OCI-M2 (cell line): ENCODE measurements around the gene HCFC1.

ENCODE experiments used
- DNase-seq: peaks from one replicate; lab custom pipeline; 2025; ENCODE audit not compliant: unreplicated experiment; lab: John Stamatoyannopoulos, UW

HCFC1 gene

DNA sequence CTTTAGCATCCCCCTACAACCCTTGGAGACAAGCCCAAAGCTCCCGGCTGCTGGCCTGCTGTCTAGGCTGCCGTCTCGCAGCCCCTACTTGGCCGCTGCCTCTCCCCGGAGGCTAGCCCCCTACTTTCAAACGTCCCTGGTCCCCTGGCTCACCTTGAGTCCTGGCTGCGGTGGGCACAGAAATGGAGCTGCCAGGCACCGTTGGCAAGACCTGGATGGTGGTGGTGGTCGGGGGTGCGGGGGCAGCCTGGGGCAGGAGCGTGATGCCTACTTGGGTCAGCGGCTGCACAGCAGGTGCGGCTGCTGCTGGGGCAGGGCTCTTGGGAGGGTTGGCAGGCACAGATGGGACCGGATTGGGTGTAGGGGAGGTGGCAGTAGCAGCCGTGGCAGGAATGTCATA lies 12.0 kb downstream of the HCFC1 start:
- DNase-seq, result no peak

DNA sequence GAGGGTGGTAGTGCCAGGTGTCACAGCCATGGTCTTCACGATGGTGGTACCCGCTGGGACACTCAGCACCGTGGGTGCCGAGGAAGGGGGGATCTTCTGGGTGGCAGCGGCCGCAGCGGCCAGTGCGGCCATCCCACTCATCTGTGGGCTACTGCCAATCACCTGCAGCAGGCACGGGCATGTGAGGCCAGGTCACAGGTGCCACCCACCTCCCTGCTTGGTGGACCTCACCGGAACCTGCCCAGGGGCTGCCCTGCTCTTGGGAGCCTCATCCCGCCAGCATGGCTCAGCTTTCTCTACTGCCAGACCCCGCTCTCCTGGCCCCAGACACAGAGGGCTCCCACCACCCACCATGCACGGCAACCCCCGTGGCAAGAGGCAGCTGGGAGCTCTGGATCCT lies 13.0 kb downstream of the HCFC1 start:
- DNase-seq, result no peak

DNA sequence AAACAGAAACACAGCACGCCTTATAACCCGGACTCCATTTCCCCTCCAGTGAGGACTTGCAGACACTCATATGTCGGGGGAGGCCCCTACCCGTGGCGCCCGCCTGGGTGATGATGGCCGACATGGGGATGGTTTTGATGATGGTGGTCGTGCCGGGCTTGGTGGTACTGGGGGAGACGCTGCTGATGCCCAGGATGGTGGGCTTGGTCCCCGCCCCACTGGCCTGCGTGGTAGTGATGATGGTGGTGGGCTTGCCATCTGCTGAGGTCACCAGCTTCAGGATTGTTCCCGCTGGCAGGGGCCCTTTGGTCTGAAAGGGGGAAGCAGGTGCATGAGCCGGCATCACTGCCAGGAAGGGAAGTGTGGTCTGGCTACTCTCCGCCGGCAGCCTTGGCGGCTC lies 14.4 kb downstream of the HCFC1 start:
- no peak for DNase-seq

DNA sequence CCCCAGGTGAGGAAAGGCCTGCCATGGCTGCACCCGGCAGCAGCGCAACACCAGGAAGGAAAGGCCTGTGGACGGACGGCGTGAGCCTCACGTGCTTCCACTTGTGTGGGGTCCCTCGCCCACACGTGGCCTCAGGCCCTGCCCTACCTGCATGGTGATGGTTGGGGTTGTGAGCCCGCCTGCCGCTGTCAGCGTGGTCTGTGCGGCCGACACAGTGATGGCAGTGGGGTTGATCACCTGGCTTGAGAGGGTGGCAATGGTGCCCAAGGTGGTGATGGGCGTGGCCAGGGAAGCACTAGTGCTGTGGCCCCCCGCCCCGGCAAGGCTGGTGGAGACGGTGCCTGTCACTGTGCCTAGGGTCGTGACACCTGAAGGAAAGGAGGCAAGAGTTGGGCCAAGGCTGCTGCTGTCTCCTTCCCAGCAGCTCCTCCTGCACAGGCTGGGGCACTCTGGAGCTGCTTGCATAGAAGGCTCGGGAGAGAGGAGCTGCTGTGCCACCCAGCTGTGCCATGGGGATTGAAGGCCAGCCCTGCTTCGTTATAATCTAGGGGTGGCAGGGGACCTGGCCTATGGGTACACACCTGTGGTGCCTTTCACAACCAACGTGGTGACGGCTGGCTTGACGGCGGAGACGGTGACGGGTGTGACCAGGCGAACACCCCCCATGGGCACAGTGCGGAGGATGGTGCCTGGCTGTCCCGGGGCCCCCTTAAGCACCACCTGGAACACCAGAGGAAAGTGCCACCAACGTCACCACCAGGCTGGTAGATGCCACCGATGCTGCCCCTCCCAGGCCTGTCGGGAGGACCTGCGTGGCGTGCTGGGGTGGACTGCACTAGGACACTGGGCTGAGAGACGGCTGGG lies 15.3 kb downstream of the HCFC1 start:
- DNase-seq, result no peak

DNA sequence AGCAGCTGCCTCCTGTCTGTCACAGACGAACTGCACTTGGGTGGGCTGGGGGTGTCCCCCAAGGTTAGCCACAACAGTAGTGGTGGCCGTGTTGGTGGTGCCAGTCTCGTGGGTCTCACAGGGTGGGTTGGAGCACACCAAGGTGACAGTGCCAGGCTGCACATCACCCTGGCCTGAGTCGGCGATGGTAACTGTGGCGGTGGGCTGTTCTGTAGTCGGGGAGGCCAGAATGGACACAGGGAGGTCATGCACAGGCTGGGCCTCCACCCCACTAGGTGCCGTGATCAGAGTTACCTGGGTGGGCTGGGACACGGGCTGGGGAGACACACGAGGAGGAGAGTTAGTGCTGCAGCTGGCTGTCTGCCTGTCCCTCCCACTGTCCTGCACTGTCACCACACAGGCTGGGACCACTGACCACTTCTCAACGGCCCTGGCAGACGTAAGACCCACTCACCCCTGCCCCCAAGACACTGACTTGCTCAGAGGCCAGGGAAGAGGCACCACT lies 16.3 kb downstream of the HCFC1 start:
- DNase-seq, result no peak

DNA sequence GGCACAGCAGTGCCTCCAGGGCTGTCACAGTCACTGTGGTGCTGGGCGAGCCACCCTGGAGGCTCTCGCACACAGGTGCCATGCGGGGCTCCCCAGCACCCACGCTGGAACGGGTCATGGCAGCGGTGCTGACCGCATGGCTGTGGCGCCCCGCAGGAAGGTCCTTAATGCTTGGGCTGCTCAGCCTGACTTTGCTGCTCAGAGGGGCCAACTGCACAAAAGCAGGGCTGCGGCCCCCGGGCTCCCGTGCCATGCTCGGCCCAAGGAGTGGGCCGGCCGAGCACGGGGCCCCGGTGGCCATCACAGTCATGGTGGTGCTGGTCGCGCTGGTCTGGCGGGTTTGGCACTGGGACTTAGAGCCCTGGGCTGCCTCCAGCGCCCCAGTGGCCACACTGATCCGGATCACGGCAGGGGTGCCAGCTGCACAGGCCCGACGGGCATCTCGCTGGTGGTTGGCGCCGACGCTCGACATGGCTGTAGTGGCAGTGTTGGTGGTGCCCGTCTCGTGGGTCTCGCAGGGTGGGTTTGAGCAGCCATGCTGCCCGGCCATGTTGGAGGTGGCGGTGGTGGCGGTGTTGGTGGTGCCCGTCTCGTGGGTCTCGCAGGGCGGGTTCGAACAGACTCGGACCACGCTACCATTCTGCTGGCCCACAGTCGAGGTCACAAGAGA lies 16.9 kb downstream of the HCFC1 start:
- DNase-seq, result no peak

DNA sequence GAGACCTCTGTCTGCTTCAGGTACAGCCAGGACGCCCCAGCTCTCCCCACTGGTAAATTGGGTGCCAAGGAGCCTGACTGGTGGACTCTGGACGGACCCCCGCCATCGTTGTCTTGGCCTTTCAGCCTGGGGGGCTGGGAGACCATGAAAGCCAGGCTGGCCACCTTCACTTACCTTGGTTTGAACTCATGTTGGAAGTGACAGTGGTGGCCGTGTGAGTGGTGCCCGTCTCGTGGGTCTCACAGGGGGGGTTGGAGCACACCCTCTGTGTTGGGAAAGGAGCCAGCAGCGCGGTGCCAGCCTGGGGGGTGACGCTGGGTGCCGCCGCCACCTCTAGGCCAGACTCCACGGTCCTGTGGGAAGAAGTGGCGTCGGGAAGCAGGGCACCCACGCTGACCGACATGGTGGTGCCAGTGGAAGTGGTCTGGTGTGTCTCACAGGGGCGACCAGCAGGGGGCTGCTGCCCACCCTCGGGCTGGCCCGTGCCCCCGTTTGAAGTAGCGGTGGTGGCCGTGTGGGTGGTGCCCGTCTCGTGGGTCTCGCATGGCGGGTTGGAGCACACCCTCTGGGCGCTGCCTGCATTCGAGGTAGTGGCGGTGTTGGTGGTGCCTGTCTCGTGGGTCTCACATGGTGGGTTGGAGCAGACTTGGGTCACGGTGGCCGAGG lies 17.6 kb downstream of the HCFC1 start:
- no peak for DNase-seq

DNA sequence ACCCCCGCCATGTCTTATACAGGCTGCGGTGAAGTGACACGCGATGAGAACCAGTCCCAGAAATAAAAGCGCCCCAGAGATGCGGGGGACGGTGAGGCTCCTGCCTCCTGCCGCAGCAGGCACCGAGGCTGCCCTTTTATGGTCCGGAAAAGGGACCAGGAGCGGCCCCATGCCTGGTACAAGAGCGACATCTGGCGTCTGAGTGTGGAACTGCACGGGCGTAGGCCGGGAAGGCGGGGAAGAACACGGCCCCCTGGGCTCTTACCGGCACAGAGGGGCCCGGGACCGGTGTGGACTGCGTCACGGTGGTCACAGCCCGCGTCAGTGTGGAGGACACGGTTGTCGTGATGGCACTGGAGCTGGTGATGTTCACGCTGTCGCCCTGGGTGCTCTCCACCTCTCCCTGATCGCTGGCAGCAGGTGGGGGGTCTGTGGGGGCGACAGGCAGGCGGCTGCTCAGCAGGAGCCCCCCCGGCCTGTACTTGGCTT lies 18.2 kb downstream of the HCFC1 start:
- no peak for DNase-seq

DNA sequence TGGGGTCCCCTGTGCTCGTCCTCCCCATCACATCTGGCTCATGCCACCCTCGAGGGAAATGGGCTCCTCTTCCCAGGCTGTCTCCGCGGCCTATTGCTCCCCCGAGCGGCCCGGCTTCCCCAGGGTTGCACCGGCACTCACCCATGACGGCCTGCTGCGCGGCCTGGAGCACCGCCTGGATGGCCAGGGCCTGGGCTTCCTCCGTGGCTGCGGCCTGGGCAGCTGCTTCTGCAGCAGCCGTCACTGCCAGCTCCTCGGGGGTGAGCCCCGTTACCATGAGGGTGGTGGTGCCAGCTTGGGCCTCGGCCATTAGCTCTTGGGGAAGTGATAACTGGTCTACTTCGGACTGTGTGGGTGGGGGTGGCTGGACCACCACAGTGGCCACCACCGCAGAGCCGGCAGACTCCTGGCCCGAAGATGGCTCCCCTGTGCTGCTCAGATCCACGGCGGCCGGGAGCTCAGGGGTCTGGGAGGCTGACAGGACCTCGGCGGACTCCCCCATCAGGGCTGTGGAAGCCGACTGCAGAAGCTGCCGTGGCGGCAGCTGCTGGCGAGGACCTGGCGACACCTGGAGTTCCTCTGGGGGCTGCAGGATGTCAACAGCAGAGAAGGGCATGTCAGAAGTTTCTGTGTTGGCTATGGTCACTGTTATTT lies 19.1 kb downstream of the HCFC1 start:
- DNase-seq, result no peak

DNA sequence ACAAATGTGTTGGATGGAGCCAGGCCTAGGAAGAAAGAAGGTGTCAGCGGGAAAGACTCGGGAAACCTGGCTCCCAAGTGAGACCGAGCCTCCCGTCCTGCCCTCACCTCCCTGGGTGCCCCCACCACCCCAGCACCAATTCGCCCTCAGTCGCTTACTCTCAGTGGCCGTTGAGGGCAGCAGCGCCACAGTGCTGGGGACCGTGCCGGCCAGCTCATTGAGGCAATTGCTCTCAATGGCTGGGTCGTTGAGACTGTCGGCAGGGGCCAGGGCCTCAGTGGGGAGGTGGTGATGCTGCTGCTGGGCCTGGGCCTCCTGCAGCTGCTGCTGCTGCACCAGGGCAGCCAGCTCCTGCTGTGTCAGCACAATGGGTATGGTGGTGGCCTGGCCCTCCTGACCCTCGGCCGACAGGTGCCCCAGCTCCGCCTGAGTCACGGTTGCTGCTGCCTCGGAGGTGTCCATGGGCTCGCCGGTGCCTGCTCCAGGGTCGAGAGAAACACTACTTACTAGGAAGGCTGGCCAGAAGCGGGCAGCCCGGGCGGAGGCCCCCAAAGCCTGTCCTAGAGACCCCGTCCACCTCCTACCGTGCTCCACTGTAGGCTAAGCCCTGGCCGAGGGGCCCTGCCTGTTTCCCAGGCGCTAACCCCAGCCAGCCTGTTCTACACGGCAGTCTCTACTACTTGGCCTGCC lies 19.8 kb downstream of the HCFC1 start:
- no peak for DNase-seq

DNA sequence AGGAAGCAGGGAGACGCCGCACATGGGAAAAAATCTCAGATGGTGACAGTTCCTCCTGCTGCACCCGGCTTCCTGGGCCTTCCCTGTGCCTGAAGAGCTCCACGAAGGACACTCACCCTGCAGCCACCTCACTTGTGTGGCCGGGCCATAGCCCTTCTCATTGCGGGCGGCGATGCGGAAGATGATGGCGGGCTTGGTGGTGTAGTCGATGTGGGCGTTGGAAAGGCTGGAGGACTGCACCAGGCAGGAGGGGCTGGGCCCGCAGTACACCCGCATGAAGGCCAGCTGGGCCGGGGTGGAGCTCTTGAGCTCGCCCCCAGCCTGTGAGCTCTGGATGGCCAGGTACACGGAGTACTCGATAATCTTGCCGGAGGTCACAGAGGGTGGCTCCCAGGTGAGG lies 21.5 kb downstream of the HCFC1 start:
- no peak for DNase-seq

DNA sequence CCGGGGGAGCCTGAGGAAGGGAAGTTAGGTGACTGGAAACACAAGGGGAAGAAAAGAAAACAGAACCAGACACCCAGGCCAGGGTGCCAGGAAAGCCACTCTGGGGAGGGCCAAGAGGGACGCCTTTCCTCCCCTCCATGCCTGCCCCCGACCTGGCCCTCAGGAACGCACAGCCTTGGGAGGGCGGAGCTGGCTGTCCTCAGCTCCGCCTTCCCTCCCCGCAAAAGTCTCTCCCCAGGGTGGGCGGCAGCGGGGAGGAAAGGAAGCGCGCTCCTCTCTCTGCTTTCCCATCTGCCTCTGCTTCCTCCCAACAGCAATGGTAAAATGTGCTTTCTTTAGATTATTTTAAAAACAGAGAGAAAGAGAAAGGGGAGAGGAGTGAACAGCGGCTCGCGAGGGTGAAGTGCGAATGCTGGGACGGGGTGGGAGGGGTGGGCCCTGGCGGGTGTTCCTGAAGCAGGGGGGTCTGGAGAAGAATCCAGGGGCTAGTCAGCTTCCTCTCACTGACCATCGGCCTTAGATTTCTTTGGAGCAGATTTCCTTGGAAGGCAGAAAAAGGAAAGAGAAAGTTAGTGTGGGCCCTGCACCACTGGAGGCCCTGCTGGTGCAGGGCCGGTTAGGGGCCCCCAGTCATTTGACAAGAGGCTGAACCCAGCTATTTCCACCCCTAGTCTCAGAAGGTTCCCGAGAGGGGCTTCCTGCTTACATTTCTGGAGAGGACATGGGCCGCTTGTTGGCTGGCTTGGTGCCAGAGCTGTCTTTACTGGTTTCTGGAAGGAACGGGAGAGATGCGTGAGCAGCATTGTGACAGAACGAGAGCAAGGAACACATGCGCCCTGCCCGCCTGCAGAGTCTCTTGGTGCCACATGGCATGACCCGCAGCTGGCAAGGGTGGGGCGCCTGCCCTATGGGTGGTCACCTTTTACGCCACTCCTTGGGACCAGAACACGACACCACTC lies 22.5 kb downstream of the HCFC1 start:
- DNase-seq, result no peak

DNA sequence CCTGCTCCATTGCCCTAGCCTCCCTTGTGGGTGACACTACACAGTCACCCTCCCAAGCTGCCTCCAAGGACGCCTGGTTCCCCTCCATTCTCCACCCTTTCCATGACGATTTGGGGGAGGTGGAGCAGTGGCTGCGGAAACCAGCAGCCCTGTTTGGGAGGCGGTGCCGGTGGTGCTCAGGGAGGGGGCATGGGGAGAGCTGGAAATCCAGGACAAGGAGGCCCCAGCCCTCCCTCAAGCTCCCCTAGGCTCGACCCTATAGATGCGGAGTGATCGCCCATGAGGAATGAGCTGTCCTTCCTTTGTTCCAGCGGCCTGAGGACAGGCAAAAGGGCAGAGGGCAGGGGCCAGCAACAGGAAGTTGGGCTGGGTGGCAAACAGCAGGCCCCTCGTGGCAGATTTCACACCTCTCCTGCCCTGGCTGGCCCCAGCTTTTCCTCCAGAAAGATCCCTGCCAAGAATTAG lies 23.6 kb downstream of the HCFC1 start:
- DNase-seq, result no peak

DNA sequence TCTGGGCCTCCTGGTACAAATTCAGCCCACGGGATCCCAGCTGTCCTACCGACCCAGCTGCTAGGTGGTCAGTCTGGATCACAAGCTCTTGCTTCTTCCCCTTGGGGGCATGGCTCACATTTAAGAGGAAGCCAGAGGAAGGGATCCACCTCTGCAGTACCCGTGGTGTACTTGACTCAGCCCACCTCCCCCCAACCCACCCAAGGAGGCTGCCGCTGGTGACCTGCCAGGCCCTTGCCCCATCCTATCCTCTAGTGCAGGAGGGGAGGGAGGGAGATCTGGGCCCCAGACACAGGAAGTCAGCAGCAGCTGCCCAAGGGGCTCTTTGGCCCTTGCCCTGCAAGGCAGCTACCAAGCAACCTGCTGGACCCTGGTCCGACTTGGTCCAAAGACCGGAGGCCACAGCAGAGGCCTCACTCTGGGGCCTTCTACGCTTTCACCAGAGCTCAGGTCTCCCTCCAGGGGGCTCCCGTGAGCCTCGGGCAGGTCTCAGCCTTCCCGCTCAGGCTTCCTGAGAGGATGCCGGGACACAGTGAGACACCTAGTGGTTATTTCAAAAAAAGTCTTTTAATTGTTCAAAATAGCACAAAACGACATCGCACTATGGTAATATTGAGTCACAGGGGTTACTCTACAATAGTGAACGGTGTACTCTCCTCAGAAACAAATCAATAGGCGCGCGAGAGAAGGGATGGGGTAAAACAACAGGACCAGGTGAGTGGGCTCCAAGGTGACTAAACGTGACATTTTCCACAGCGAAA lies 24.4 kb downstream of the HCFC1 start:
- peak; percentile 10 for DNase-seq

DNA sequence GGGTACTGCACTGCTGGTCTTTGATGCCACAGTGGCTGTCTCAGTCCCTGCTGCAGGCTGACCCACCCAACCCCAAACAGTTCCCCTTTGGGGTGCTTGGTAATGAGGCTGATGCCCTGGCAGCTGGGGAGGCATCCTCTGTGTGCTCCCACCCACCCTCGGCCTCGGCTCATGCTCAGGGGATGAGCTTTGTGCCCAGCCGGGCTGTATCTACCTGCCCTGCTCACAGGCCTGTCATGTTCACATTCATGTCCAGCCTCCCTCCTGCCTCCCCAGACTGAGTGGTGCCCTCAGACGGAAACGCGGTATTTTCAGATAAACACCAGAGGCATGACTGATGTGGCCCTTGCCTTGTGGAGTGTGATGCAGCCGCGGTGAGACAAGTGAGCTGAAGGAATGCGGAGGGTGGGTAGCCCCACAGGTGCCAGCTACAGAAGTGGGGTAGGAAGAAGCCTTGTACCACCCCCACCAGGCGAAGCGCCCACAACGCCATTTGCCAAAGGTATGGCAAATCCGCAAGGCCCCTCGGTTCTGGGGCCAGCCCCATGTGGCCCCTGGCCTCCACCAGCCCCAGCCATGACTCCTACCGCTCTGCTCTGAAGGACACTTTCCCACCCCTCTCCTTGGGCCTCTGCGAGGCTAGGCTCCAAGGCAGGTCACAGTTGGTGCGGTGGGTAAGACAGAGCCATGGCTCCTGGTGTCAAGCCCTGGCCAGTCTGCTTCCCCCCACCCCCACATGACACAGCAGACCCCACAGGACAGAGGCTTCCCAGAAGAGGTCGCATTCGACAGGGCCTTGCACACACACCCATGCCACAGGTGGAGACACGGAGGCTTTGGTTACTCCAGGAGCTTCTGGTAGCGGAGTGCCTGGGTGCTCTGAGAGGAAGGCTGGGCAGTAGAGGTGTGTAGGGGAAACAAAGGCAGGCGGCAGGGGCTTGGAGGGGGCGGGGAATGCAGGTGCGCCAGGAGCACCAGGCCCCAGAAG lies 25.4 kb downstream of the HCFC1 start:
- DNase-seq, result no peak

DNA sequence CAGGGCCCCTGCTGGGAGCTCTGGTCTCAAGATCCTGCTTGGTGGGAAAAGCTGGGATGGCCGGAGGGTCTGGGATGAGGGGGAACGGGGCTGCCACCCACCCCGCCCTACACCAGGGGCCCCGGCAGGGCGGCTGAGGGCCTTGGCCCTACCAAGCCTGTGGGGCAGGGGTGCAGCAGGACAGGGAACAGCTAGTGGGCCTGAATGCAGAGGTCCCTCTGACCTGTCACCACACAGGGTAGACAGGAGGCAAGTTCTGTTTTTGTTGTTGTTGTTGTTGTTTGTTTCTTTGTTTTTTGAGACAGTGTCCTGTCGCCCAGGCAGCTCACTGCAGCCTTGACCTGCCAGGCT lies 26.8 kb downstream of the HCFC1 start:
- no peak for DNase-seq

DNA sequence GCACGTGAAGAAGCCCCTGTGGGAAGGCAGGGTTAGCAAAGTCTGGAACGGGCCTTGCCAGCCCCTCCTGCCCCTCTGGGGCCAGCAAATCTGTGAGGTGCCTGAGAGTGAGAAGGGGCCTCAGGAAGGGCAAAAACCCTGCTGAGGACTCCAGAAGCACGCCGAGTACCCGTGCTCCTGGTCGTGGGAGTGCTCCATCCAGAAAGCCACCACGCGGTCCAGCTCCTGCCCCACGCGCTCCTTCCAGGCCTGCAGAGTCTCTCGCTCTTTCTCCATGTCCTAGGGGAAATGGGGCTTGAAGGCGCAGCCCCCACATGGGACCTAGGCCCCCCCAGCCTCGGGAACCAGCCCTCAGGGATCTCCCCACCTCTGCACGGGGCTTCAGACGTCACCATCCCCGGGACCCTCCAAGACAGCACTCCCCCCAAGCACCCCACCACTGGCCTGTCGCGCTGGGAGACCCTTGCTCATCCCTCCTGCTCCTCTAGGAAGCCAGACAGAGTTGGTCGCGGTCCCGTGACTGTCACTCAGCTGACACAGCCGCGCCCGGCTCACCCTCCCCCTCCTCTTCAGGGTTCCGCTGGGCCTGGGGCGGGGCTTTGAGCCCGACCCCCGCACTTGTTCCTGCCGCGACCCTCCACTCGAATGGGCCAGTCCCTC lies 27.3 kb downstream of the HCFC1 start, which contains the start of gene RENBP:
RENBP (minus strand) TSS at position 504 of the 660 bp plus-strand sequence; CDS start at position 471, 33 bp downstream.
- DNase-seq, result no peak
